ENCODE results near the gene CYB5RL.
"Not testable (repeated sequence)": the region's sequence is repeated elsewhere in the genome, so short reads cannot be mapped to it uniquely, and the experiment has no call there.

The CYB5RL gene

GRCh38 chr1:54220004-54220811 lies 20.4 kb upstream of the CYB5RL start:
- Mint-ChIP-seq H3K36me3 (ENCODE audit: low read depth) (peaks cover 53% of the 10 kb centered on the region), H3K9me3 (no peaks in the 10 kb centered on the region), H3K4me1 (ENCODE audit: low read depth) (no peaks in the 10 kb centered on the region), H3K4me3 (no peak overlapping the region), H3K27me3 (no peaks in the 10 kb centered on the region), H3K27ac (no peak overlapping the region)

GRCh38 chr1:54219688-54220003 lies 19.8 kb upstream of the CYB5RL start:
- Mint-ChIP-seq H3K36me3 (ENCODE audit: low read depth) (peaks cover 56% of the 10 kb centered on the region), H3K4me1 (ENCODE audit: low read depth) (no peaks in the 10 kb centered on the region), H3K9me3 (no peaks in the 10 kb centered on the region), H3K27ac (no peak overlapping the region), H3K27me3 (no peaks in the 10 kb centered on the region), H3K4me3 (no peak overlapping the region)

- H3K4me3 Mint-ChIP-seq, result no peak overlapping the region
- no peaks in the 10 kb centered on the region for H3K4me1 Mint-ChIP-seq (ENCODE audit: low read depth)
- H3K27me3 Mint-ChIP-seq, result no peaks in the 10 kb centered on the region
- peak overlapping the region; percentile 63 for H3K27ac Mint-ChIP-seq
- no peaks in the 10 kb centered on the region for H3K9me3 Mint-ChIP-seq
- peaks cover 61% of the 10 kb centered on the region for H3K36me3 Mint-ChIP-seq (ENCODE audit: low read depth)
These were observed 19.3 kb upstream of the CYB5RL start for GRCh38 chr1:54218883-54219687.

GRCh38 chr1:54215523-54215922 lies 15.7 kb upstream of the CYB5RL start:
- H3K27ac Mint-ChIP-seq, result no peak overlapping the region
- peaks cover 74% of the 10 kb centered on the region for H3K36me3 Mint-ChIP-seq (ENCODE audit: low read depth)
- H3K27me3 Mint-ChIP-seq, result no peaks in the 10 kb centered on the region
- no peaks in the 10 kb centered on the region for H3K4me1 Mint-ChIP-seq (ENCODE audit: low read depth)
- no peak overlapping the region for H3K4me3 Mint-ChIP-seq
- no peaks in the 10 kb centered on the region for H3K9me3 Mint-ChIP-seq

GRCh38 chr1:54212872-54213271 lies 13.0 kb upstream of the CYB5RL start:
- Mint-ChIP-seq H3K27ac (no peak overlapping the region), H3K36me3 (ENCODE audit: low read depth) (peaks cover 82% of the 10 kb centered on the region), H3K9me3 (no peaks in the 10 kb centered on the region), H3K27me3 (no peaks in the 10 kb centered on the region), H3K4me3 (no peak overlapping the region), H3K4me1 (ENCODE audit: low read depth) (no peaks in the 10 kb centered on the region)

- H3K4me1 Mint-ChIP-seq (ENCODE audit: low read depth); H3K4me3 Mint-ChIP-seq; H3K27ac Mint-ChIP-seq; H3K9me3 Mint-ChIP-seq; H3K27me3 Mint-ChIP-seq: not testable (repeated sequence)
- H3K36me3 Mint-ChIP-seq (ENCODE audit: low read depth), result peaks cover 83% of the 10 kb centered on the region
These were observed 8.1 kb upstream of the CYB5RL start for GRCh38 chr1:54207896-54208295.

GRCh38 chr1:54207287-54207686 lies 7.5 kb upstream of the CYB5RL start:
- Mint-ChIP-seq H3K27ac (peak overlapping the region; percentile 81), H3K4me3 (no peak overlapping the region), H3K4me1 (ENCODE audit: low read depth) (peaks cover 16% of the 10 kb centered on the region), H3K9me3 (no peaks in the 10 kb centered on the region), H3K36me3 (ENCODE audit: low read depth) (peaks cover 83% of the 10 kb centered on the region), H3K27me3 (no peaks in the 10 kb centered on the region)

- Mint-ChIP-seq H3K27me3 (no peaks in the 10 kb centered on the region), H3K4me1 (ENCODE audit: low read depth) (peaks cover 36% of the 10 kb centered on the region), H3K27ac (no peak overlapping the region), H3K4me3 (no peak overlapping the region), H3K36me3 (ENCODE audit: low read depth) (peaks cover 71% of the 10 kb centered on the region), H3K9me3 (no peaks in the 10 kb centered on the region)
These were observed 4.4 kb upstream of the CYB5RL start for GRCh38 chr1:54204199-54204598.

GRCh38 chr1:54200519-54200997 lies 728 bp upstream of the CYB5RL start:
- peak overlapping the region; percentile 87 for H3K27ac Mint-ChIP-seq
- peaks cover 43% of the 10 kb centered on the region for H3K36me3 Mint-ChIP-seq (ENCODE audit: low read depth)
- no peaks in the 10 kb centered on the region for H3K9me3 Mint-ChIP-seq
- peaks cover 33% of the 10 kb centered on the region for H3K4me1 Mint-ChIP-seq (ENCODE audit: low read depth)
- peak overlapping the region; percentile 94 for H3K4me3 Mint-ChIP-seq
- no peaks in the 10 kb centered on the region for H3K27me3 Mint-ChIP-seq

- H3K4me3 Mint-ChIP-seq, result peak overlapping the region; percentile 94
- peaks cover 43% of the 10 kb centered on the region for H3K36me3 Mint-ChIP-seq (ENCODE audit: low read depth)
- H3K9me3 Mint-ChIP-seq, result no peaks in the 10 kb centered on the region
- H3K4me1 Mint-ChIP-seq (ENCODE audit: low read depth), result peaks cover 33% of the 10 kb centered on the region
- no peaks in the 10 kb centered on the region for H3K27me3 Mint-ChIP-seq
- peak overlapping the region; percentile 87 for H3K27ac Mint-ChIP-seq
These were observed 572 bp downstream of the CYB5RL start for GRCh38 chr1:54199151-54199764.

- no peaks in the 10 kb centered on the region for H3K27me3 Mint-ChIP-seq
- H3K9me3 Mint-ChIP-seq, result no peaks in the 10 kb centered on the region
- no peak overlapping the region for H3K4me3 Mint-ChIP-seq
- H3K27ac Mint-ChIP-seq, result no peak overlapping the region
- H3K4me1 Mint-ChIP-seq (ENCODE audit: low read depth), result no peaks in the 10 kb centered on the region
- peaks cover 29% of the 10 kb centered on the region for H3K36me3 Mint-ChIP-seq (ENCODE audit: low read depth)
These were observed 6.4 kb downstream of the CYB5RL start for GRCh38 chr1:54193453-54193852.

GRCh38 chr1:54191525-54191924 lies 8.3 kb downstream of the CYB5RL start:
- Mint-ChIP-seq H3K27me3 (no peaks in the 10 kb centered on the region), H3K36me3 (ENCODE audit: low read depth) (peaks cover 44% of the 10 kb centered on the region), H3K27ac (no peak overlapping the region), H3K9me3 (no peaks in the 10 kb centered on the region), H3K4me3 (no peak overlapping the region), H3K4me1 (ENCODE audit: low read depth) (no peaks in the 10 kb centered on the region)

GRCh38 chr1:54190526-54190925 lies 9.3 kb downstream of the CYB5RL start:
- Mint-ChIP-seq H3K27ac (no peak overlapping the region), H3K4me3 (no peak overlapping the region), H3K27me3 (no peaks in the 10 kb centered on the region), H3K36me3 (ENCODE audit: low read depth) (peaks cover 48% of the 10 kb centered on the region), H3K4me1 (ENCODE audit: low read depth) (no peaks in the 10 kb centered on the region), H3K9me3 (no peaks in the 10 kb centered on the region)

GRCh38 chr1:54188291-54188690 lies 11.5 kb downstream of the CYB5RL start:
- Mint-ChIP-seq H3K27me3 (no peaks in the 10 kb centered on the region), H3K27ac (no peak overlapping the region), H3K4me3 (no peak overlapping the region), H3K9me3 (no peaks in the 10 kb centered on the region), H3K4me1 (ENCODE audit: low read depth) (no peaks in the 10 kb centered on the region), H3K36me3 (ENCODE audit: low read depth) (peaks cover 40% of the 10 kb centered on the region)

- Mint-ChIP-seq H3K27me3 (no peaks in the 10 kb centered on the region), H3K27ac (no peak overlapping the region), H3K9me3 (no peaks in the 10 kb centered on the region), H3K4me1 (ENCODE audit: low read depth) (no peaks in the 10 kb centered on the region), H3K4me3 (no peak overlapping the region), H3K36me3 (ENCODE audit: low read depth) (peaks cover 37% of the 10 kb centered on the region)
These were observed 13.8 kb downstream of the CYB5RL start for GRCh38 chr1:54186056-54186455.

Measured in stimulated activated naive CD8-positive, alpha-beta T cell treated with anti-CD3 and anti-CD28 coated beads, Interleukin-15, Interleukin-2, amounts not matched to agents 100 ng/mL and 50 ng/mL, for 24 hours (primary cell).